PFSK-1 (cell line): Measurements from ENCODE around the gene RAB39A.

ENCODE experiments used
- POLR2AphosphoS5 ChIP-seq: IDR thresholded peaks from 2 replicates; pipeline ENCODE4 v1.6.1; 2012; ENCODE audit warnings: low read depth, mild to moderate bottlenecking, control low read depth, low read length, moderate library complexity
- REST ChIP-seq, 2 experiments: IDR thresholded peaks; 2 replicates each; pipeline versions ENCODE4 v1.6.1 to v1.8.0; 2011 to 2012; ENCODE audit warnings: low read depth in 2 of 2, low read length in 2 of 2, control low read depth in 1 of 2, inconsistent platforms in 1 of 2, mild to moderate bottlenecking in 1 of 2, moderate library complexity in 1 of 2; ENCODE audit not compliant: insufficient read depth in 1 of 2

- TF ChIP-seq REST (IDR thresholded peaks at IDR 0.05; ENCODE audit: insufficient read depth in 1 of 2, low read depth in 2 of 2, low read length in 2 of 2) (no peak), POLR2AphosphoS5 (no peak)
Measured at GRCh38 chr11:108012139-108012725, 84.0 kb downstream of the RAB39A start.
